ENCODE data around the gene CYLD.

The CYLD gene

GRCh38 chr16:50735629-50736122, 6.2 kb upstream of the CYLD start:
- no peak overlapping the region for H2AFZ ChIP-seq
- H3K4me1 ChIP-seq, result no peaks in the 10 kb centered on the region
- no peak overlapping the region for H3K27ac ChIP-seq
- H3K4me3 ChIP-seq (ENCODE audit: low read depth, low read length), result no peak overlapping the region
- no peaks in the 10 kb centered on the region for H3K9me3 ChIP-seq (ENCODE audit: control insufficient read depth, low read length)
- no peak overlapping the region for H3K4me2 ChIP-seq (ENCODE audit: low read length)
- no peak for TF ChIP-seq CTCF (IDR thresholded peaks at IDR 0.05)
- no peaks in the 10 kb centered on the region for H3K27me3 ChIP-seq (ENCODE audit: control insufficient read depth, insufficient read depth, low read length)
- H3K36me3 ChIP-seq (ENCODE audit: control insufficient read depth, insufficient read depth, low read length), result no peaks in the 10 kb centered on the region
- H3K79me2 ChIP-seq, result no peaks in the 10 kb centered on the region
- no peak overlapping the region for H3K9ac ChIP-seq

- H3K9ac ChIP-seq, result no peak overlapping the region
- H3K27ac ChIP-seq, result no peak overlapping the region
- no peaks in the 10 kb centered on the region for H3K36me3 ChIP-seq (ENCODE audit: control insufficient read depth, insufficient read depth, low read length)
- H3K4me1 ChIP-seq, result no peaks in the 10 kb centered on the region
- H3K27me3 ChIP-seq (ENCODE audit: control insufficient read depth, insufficient read depth, low read length), result no peaks in the 10 kb centered on the region
- no peak for TF ChIP-seq CTCF (IDR thresholded peaks at IDR 0.05)
- H3K9me3 ChIP-seq (ENCODE audit: control insufficient read depth, low read length), result no peaks in the 10 kb centered on the region
- H3K4me3 ChIP-seq (ENCODE audit: low read depth, low read length), result no peak overlapping the region
- no peaks in the 10 kb centered on the region for H3K79me2 ChIP-seq
- H2AFZ ChIP-seq, result no peak overlapping the region
- H3K4me2 ChIP-seq (ENCODE audit: low read length), result no peak overlapping the region
These were observed 5.4 kb upstream of the CYLD start for GRCh38 chr16:50736448-50736847.

GRCh38 chr16:50737420-50737959, 4.4 kb upstream of the CYLD start:
- H3K36me3 ChIP-seq (ENCODE audit: control insufficient read depth, insufficient read depth, low read length), result no peaks in the 10 kb centered on the region
- H3K4me1 ChIP-seq, result no peaks in the 10 kb centered on the region
- no peak overlapping the region for H2AFZ ChIP-seq
- TF ChIP-seq CTCF (IDR thresholded peaks at IDR 0.05), result no peak
- H3K9ac ChIP-seq, result no peak overlapping the region
- H3K9me3 ChIP-seq (ENCODE audit: control insufficient read depth, low read length), result no peaks in the 10 kb centered on the region
- no peak overlapping the region for H3K27ac ChIP-seq
- H3K27me3 ChIP-seq (ENCODE audit: control insufficient read depth, insufficient read depth, low read length), result no peaks in the 10 kb centered on the region
- no peak overlapping the region for H3K4me2 ChIP-seq (ENCODE audit: low read length)
- H3K4me3 ChIP-seq (ENCODE audit: low read depth, low read length), result no peak overlapping the region
- peaks cover 1% of the 10 kb centered on the region for H3K79me2 ChIP-seq

GRCh38 chr16:50739031-50739430, 2.9 kb upstream of the CYLD start:
- TF ChIP-seq CTCF (IDR thresholded peaks at IDR 0.05), result no peak
- Histone ChIP-seq H3K4me1 (peaks cover 5% of the 10 kb centered on the region), H3K9me3 (ENCODE audit: control insufficient read depth, low read length) (no peaks in the 10 kb centered on the region), H2AFZ (no peak overlapping the region), H3K79me2 (peaks cover 5% of the 10 kb centered on the region), H3K4me3 (ENCODE audit: low read depth, low read length) (no peak overlapping the region), H3K27ac (no peak overlapping the region), H3K4me2 (ENCODE audit: low read length) (no peak overlapping the region), H3K9ac (no peak overlapping the region), H3K27me3 (ENCODE audit: control insufficient read depth, insufficient read depth, low read length) (no peaks in the 10 kb centered on the region), H3K36me3 (ENCODE audit: control insufficient read depth, insufficient read depth, low read length) (no peaks in the 10 kb centered on the region)

- H3K4me3 ChIP-seq (ENCODE audit: low read depth, low read length), result peak overlapping the region; percentile 47
- H3K27me3 ChIP-seq (ENCODE audit: control insufficient read depth, insufficient read depth, low read length), result no peaks in the 10 kb centered on the region
- H3K4me1 ChIP-seq, result peaks cover 5% of the 10 kb centered on the region
- TF ChIP-seq CTCF (IDR thresholded peaks at IDR 0.05), result no peak
- peaks cover 5% of the 10 kb centered on the region for H3K79me2 ChIP-seq
- H3K9ac ChIP-seq, result no peak overlapping the region
- no peak overlapping the region for H3K27ac ChIP-seq
- H3K36me3 ChIP-seq (ENCODE audit: control insufficient read depth, insufficient read depth, low read length), result no peaks in the 10 kb centered on the region
- H2AFZ ChIP-seq, result peak overlapping the region; percentile 33
- no peak overlapping the region for H3K4me2 ChIP-seq (ENCODE audit: low read length)
- no peaks in the 10 kb centered on the region for H3K9me3 ChIP-seq (ENCODE audit: control insufficient read depth, low read length)
These were observed 1.1 kb upstream of the CYLD start for GRCh38 chr16:50740736-50741135.

All from parathyroid adenoma (tissue), 2 donors.